Mesendoderm (in vitro differentiated cells): ENCODE data around the gene RNF125.

ENCODE experiments used
- DNase-seq: peaks from one replicate; pipeline ENCODE4 v3.0.0; 2013
- H2AK5ac ChIP-seq: 2 replicates; pipeline ENCODE4 v1.6.1; 2013; ENCODE audit warnings: low read length, inconsistent platforms
- H2BK120ac ChIP-seq: 2 replicates; pipeline ENCODE4 v1.6.1; 2013; ENCODE audit warnings: low read depth, mild to moderate bottlenecking, low read length, moderate library complexity, mixed read lengths
- H2BK15ac ChIP-seq: replicated peaks from 2 replicates; pipeline ENCODE4 v1.6.1; 2013; ENCODE audit warnings: low read depth, mild to moderate bottlenecking, moderate library complexity
- H2BK5ac ChIP-seq: 2 replicates; pipeline ENCODE4 v1.6.1; 2013; ENCODE audit warnings: low read length, inconsistent platforms
- H3K18ac ChIP-seq: 2 replicates; pipeline ENCODE4 v1.6.1; 2013; ENCODE audit warnings: mild to moderate bottlenecking, low read length, mixed read lengths
- H3K23ac ChIP-seq: one replicate; pipeline ENCODE4 v1.6.1; 2013; ENCODE audit warnings: low read length
- H3K27ac ChIP-seq: 2 replicates; pipeline ENCODE4 v1.5.1; 2013; ENCODE audit warnings: low read depth, mild to moderate bottlenecking, inconsistent platforms, low read length, moderate library complexity
- H3K27me3 ChIP-seq: 2 replicates; pipeline ENCODE4 v1.6.1; 2013; ENCODE audit warnings: low read length, control low read depth, mild to moderate bottlenecking, inconsistent platforms; ENCODE audit not compliant: insufficient read depth, poor library complexity
- H3K36me3 ChIP-seq: 2 replicates; pipeline ENCODE4 v1.6.1; 2013; ENCODE audit warnings: low read length, inconsistent platforms; ENCODE audit not compliant: control insufficient read depth, insufficient read depth
- H3K4ac ChIP-seq: one replicate; pipeline ENCODE4 v1.6.1; 2013; ENCODE audit warnings: low read depth, mild to moderate bottlenecking, low read length, moderate library complexity
- H3K4me1 ChIP-seq: 2 replicates; pipeline ENCODE4 v1.6.1; 2013; ENCODE audit warnings: low read depth, low read length, inconsistent platforms; ENCODE audit not compliant: control insufficient read depth
- H3K4me2 ChIP-seq: 2 replicates; pipeline ENCODE4 v1.6.1; 2013; ENCODE audit warnings: low read length
- H3K4me3 ChIP-seq: 2 replicates; pipeline ENCODE4 v1.5.1; 2013; ENCODE audit warnings: mild to moderate bottlenecking, low read length
- H3K56ac ChIP-seq: one replicate; pipeline ENCODE4 v1.6.1; 2013; ENCODE audit warnings: low read length
- H3K79me1 ChIP-seq: 2 replicates; pipeline ENCODE4 v1.6.1; 2013; ENCODE audit warnings: low read length, inconsistent platforms
- H3K79me2 ChIP-seq: 2 replicates; pipeline ENCODE4 v1.6.1; 2013; ENCODE audit warnings: mild to moderate bottlenecking, low read length; ENCODE audit not compliant: control insufficient read depth, insufficient read depth
- H3K9ac ChIP-seq: 2 replicates; pipeline ENCODE4 v1.6.1; 2013; ENCODE audit warnings: low read length, inconsistent platforms
- H4K5ac ChIP-seq: one replicate; pipeline ENCODE4 v1.6.1; 2013; ENCODE audit warnings: low read length
- H4K8ac ChIP-seq: one replicate; pipeline ENCODE4 v1.6.1; 2013; ENCODE audit warnings: low read depth, mild to moderate bottlenecking, control low read depth, low read length, moderate library complexity
- WGBS: extraction: QIAGEN DNeasy Blood & Tissue Kit; methylation state at CpG from one replicate; pipeline ENCODE4 v1.1.7; 2013; ENCODE audit warnings: low lambda C conversion rate, missing lambda C conversion rate; ENCODE audit not compliant: insufficient coverage; ENCODE audit errors: extremely low coverage; 5-methylcytosine and 5-hydroxymethylcytosine counted together

The RNF125 gene

DNA sequence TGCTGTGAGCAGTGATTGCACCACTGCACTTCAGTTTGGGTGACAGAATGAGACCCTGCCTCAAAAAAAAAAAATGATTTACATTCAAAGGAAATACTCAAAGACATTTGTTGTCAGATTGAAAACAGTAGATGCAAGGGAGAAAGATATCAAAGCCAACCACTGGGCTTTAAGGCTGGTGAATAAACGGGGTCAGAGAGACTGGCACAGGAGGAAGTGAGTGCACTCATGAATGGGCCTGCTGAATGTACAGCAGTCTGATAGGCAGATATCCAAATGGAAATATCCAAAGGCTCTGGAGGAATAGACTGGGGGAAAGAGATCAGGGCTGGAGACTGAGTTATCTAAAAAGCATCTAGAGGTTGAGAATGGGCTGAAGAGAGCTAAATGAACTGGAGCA, 10.9 kb downstream of the RNF125 start:
- H2BK120ac ChIP-seq = no peak overlapping the region
- no peaks in the 10 kb centered on the region for H3K4me1 ChIP-seq
- no peak overlapping the region for H3K18ac ChIP-seq
- no peak overlapping the region for H3K56ac ChIP-seq
- no peak overlapping the region for H3K4me3 ChIP-seq
- H3K23ac ChIP-seq = no peak overlapping the region
- no peak overlapping the region for H3K4ac ChIP-seq
- no peak overlapping the region for H2AK5ac ChIP-seq
- no peaks in the 10 kb centered on the region for H3K27me3 ChIP-seq
- H2BK5ac ChIP-seq = no peak overlapping the region
- H4K5ac ChIP-seq = no peak overlapping the region
- no peak overlapping the region for H3K9ac ChIP-seq
- no peak overlapping the region for H2BK15ac ChIP-seq
- no peaks in the 10 kb centered on the region for H3K79me2 ChIP-seq
- no peak for DNase-seq
- no peak overlapping the region for H3K4me2 ChIP-seq
- H4K8ac ChIP-seq = no peak overlapping the region
- no peaks in the 10 kb centered on the region for H3K79me1 ChIP-seq
- no peak overlapping the region for H3K27ac ChIP-seq
- no CpG with 5 or more reads among the region's 1 CpG for WGBS
- no peaks in the 10 kb centered on the region for H3K36me3 ChIP-seq

DNA sequence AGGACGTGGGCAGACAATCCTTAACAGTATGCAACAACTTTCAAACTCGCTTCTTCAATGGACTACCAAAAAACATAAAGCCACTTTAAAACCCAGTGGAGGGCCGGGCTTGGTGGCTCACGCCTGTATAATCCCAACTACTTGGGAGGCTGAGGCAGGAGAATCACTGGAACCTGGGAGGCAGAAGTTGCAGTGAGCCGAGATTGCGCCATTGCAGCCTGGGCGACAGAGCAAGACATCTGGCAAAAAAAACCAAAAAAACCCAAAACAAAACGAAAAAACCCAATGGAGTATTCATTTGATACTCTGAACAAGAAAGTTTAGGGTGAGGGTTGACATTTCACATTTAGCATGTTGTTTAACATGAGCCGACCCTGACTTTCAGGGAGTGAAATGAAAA, 14.0 kb downstream of the RNF125 start:
- no peaks in the 10 kb centered on the region for H3K36me3 ChIP-seq
- no peak overlapping the region for H2BK5ac ChIP-seq
- no peak overlapping the region for H3K4me3 ChIP-seq
- no peak overlapping the region for H3K18ac ChIP-seq
- no peak overlapping the region for H4K5ac ChIP-seq
- no peaks in the 10 kb centered on the region for H3K4me1 ChIP-seq
- H2BK15ac ChIP-seq = no peak overlapping the region
- DNase-seq = no peak
- no peak overlapping the region for H3K4ac ChIP-seq
- no peaks in the 10 kb centered on the region for H3K79me2 ChIP-seq
- H3K27me3 ChIP-seq = no peaks in the 10 kb centered on the region
- no peak overlapping the region for H2BK120ac ChIP-seq
- H3K4me2 ChIP-seq = no peak overlapping the region
- no CpG with 5 or more reads among the region's 9 CpGs for WGBS
- no peak overlapping the region for H2AK5ac ChIP-seq
- H3K56ac ChIP-seq = no peak overlapping the region
- no peak overlapping the region for H4K8ac ChIP-seq
- H3K27ac ChIP-seq = no peak overlapping the region
- H3K79me1 ChIP-seq = no peaks in the 10 kb centered on the region
- no peak overlapping the region for H3K23ac ChIP-seq
- H3K9ac ChIP-seq = no peak overlapping the region

DNA sequence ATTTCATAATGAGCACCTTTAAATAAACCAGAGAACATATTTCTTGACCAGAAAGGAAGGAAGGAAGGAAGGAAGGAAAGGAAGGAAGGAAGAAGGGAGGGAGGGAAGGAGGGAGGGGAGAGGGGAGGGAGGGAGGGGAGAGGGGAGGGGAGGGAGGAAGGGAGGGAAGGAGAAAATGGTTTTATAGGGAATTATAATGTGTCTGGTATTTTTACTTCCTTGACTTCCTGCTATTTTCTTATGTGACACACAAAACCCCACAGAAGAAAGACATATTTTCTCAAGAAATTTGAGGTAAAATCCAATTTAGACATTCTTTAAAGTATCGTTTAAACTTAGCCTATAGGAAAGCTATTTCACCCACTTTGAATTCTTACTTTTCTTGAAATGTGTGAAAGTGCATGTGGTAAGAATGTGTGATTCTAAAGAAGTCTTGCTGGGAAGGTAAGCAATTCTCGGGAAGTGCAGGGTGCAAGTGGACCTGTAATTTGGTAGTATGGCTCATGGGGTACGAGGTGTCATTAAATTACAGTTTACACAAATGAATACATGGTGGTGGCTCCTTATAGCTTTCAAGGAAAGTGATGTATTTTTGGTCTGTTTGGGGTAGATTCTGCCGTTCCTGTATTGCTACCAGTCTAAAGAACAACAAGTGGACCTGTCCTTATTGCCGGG, 18.0 kb downstream of the RNF125 start:
- Histone ChIP-seq H4K8ac (no peak overlapping the region), H3K9ac (no peak overlapping the region), H4K5ac (no peak overlapping the region), H3K18ac (no peak overlapping the region), H2AK5ac (no peak overlapping the region), H3K27me3 (no peaks in the 10 kb centered on the region), H3K4ac (no peak overlapping the region), H2BK120ac (no peak overlapping the region), H3K79me2 (no peaks in the 10 kb centered on the region), H3K4me3 (no peak overlapping the region), H3K4me2 (no peak overlapping the region), H3K23ac (no peak overlapping the region), H3K79me1 (no peaks in the 10 kb centered on the region), H3K36me3 (no peaks in the 10 kb centered on the region), H2BK5ac (no peak overlapping the region), H2BK15ac (no peak overlapping the region), H3K27ac (no peak overlapping the region), H3K4me1 (no peaks in the 10 kb centered on the region), H3K56ac (no peak overlapping the region)
- no peak for DNase-seq
- no CpG with 5 or more reads among the region's 5 CpGs for WGBS

DNA sequence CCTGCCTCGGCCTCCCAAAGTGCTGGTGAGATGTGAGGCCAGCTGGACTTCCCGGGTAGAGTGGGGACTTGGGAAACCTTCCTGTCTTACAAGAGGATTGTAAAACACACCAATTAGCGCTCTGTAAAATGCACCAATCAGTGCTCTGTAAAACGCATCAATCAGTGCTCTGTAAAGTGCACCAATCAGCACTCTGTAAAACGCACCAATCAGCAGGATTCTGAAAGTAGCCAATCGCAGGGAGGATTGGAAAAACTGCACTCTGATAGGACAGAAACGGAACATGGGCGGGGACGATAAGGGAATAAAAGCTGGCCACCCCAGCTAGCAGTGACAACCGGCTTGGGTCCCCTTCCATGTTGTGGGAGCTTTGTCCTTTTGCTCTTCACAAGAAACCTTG, 19.0 kb downstream of the RNF125 start:
- no peak overlapping the region for H3K4me3 ChIP-seq
- no peak overlapping the region for H3K4me2 ChIP-seq
- H2BK120ac ChIP-seq = no peak overlapping the region
- no peak overlapping the region for H3K23ac ChIP-seq
- no peaks in the 10 kb centered on the region for H3K79me1 ChIP-seq
- H3K18ac ChIP-seq = no peak overlapping the region
- no peaks in the 10 kb centered on the region for H3K27me3 ChIP-seq
- no peaks in the 10 kb centered on the region for H3K36me3 ChIP-seq
- H2AK5ac ChIP-seq = no peak overlapping the region
- no peaks in the 10 kb centered on the region for H3K79me2 ChIP-seq
- no peak overlapping the region for H3K27ac ChIP-seq
- H3K4me1 ChIP-seq = no peaks in the 10 kb centered on the region
- no peak overlapping the region for H2BK15ac ChIP-seq
- no CpG with 5 or more reads among the region's 10 CpGs for WGBS
- no peak overlapping the region for H3K56ac ChIP-seq
- H4K8ac ChIP-seq = no peak overlapping the region
- no peak overlapping the region for H2BK5ac ChIP-seq
- no peak overlapping the region for H3K4ac ChIP-seq
- H4K5ac ChIP-seq = no peak overlapping the region
- no peak overlapping the region for H3K9ac ChIP-seq
- DNase-seq = no peak

DNA sequence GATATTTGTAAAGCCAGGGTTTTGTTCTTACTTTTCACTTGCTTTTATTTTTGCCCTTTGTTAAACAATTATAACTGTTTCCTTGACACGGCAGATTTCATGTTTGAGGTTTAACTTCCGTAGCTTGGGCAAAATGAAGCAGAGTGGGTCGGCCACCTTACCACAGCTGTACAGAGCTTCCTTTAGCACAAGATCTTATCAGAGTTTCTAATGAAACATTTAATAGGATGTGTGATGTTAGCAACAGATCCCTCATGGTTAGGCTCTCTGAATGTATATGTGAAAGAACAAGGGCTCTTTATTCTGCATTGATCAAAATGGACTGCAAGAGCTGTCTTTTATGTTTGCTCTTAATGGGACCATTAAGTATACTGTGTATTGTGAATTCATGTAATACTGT, 22.3 kb downstream of the RNF125 start:
- Histone ChIP-seq H3K18ac (no peak overlapping the region), H3K4me3 (no peak overlapping the region), H3K79me1 (no peaks in the 10 kb centered on the region), H3K4me1 (no peaks in the 10 kb centered on the region), H3K23ac (no peak overlapping the region), H4K8ac (no peak overlapping the region), H3K36me3 (no peaks in the 10 kb centered on the region), H2BK5ac (no peak overlapping the region), H2AK5ac (no peak overlapping the region), H3K9ac (no peak overlapping the region), H3K27ac (no peak overlapping the region), H3K56ac (no peak overlapping the region), H3K4me2 (no peak overlapping the region), H2BK15ac (no peak overlapping the region), H2BK120ac (no peak overlapping the region), H4K5ac (no peak overlapping the region), H3K4ac (no peak overlapping the region), H3K79me2 (no peaks in the 10 kb centered on the region), H3K27me3 (no peaks in the 10 kb centered on the region)
- no CpG with 5 or more reads among the region's 3 CpGs for WGBS
- no peak for DNase-seq

DNA sequence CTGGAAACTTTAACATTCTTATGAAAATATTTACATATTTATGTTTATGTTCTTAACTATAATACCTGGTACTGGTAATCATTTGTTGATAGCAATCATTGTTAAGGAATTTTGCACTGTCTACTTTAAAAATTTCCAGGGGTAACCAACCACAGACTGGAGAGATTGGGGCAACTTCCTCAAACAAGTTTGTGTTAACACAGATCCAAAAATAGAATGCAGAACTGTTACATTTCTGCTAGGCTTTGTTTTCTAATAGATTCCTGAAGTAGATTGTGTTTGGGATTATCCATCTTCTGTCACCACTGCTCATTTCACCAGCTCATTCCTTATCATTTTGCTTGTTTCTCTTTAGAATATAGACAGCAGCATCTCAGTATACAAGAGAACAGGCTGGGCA, 23.7 kb downstream of the RNF125 start:
- no peaks in the 10 kb centered on the region for H3K36me3 ChIP-seq
- H4K8ac ChIP-seq = no peak overlapping the region
- no peaks in the 10 kb centered on the region for H3K4me1 ChIP-seq
- H3K79me1 ChIP-seq = no peaks in the 10 kb centered on the region
- H2BK120ac ChIP-seq = no peak overlapping the region
- no peak for DNase-seq
- no peak overlapping the region for H3K4me2 ChIP-seq
- no peak overlapping the region for H3K9ac ChIP-seq
- H3K27me3 ChIP-seq = no peaks in the 10 kb centered on the region
- H2BK5ac ChIP-seq = no peak overlapping the region
- H3K23ac ChIP-seq = no peak overlapping the region
- H3K56ac ChIP-seq = no peak overlapping the region
- no peak overlapping the region for H4K5ac ChIP-seq
- H3K4me3 ChIP-seq = no peak overlapping the region
- no peak overlapping the region for H3K27ac ChIP-seq
- no peak overlapping the region for H2BK15ac ChIP-seq
- no peaks in the 10 kb centered on the region for H3K79me2 ChIP-seq
- no peak overlapping the region for H2AK5ac ChIP-seq
- no peak overlapping the region for H3K18ac ChIP-seq
- H3K4ac ChIP-seq = no peak overlapping the region
